Common myeloid progenitor, CD34-positive (primary cell): ENCODE measurements around the gene CROCC.
A peak's percentile ranks its signal among the peaks of the same experiment; 100 is the strongest.

Experiments used
- CTCF ChIA-PET: fragments of 350-600 bp; sonication (Branson Sonifier 250); formaldehyde crosslinking; loops from one replicate; lab custom pipeline; 2021; ENCODE audit warnings: antibody characterized with exemption; lab: Charles Lee
- POLR2A ChIA-PET: fragments of 350-600 bp; sonication (Branson Sonifier 250); formaldehyde crosslinking; loops from one replicate; lab custom pipeline; 2021; ENCODE audit warnings: antibody characterized with exemption; lab: Charles Lee
- DNase-seq, 3 donors: peaks; one replicate each; pipeline versions ENCODE4 v3.0.0 to v3.0.0-alpha.2; 2013
- H3K27ac ChIP-seq, 2 experiments: 1 replicate in 1 of 2; 2 replicates in 1 of 2; pipeline ENCODE4 v1.7.0; 2013; ENCODE audit warnings: inconsistent platforms in 2 of 2, low read length in 2 of 2, mild to moderate bottlenecking in 2 of 2, low read depth in 1 of 2, moderate library complexity in 1 of 2; ENCODE audit not compliant: severe bottlenecking in 2 of 2, insufficient read depth in 1 of 2, poor library complexity in 1 of 2
- H3K27me3 ChIP-seq, 5 experiments: replicated peaks in 2 of 5; 1 replicate in 3 of 5; 2 replicates in 2 of 5; pipeline versions ENCODE4 v1.6.1 to v1.7.0; 2013; ENCODE audit warnings: low read length in 4 of 5, mild to moderate bottlenecking in 2 of 5, moderate library complexity in 2 of 5, inconsistent platforms in 1 of 5; ENCODE audit not compliant: insufficient read depth in 5 of 5, control insufficient read depth in 4 of 5
- H3K36me3 ChIP-seq, 4 experiments: 1 replicate in 2 of 4; 2 replicates in 2 of 4; pipeline versions ENCODE4 v1.6.1 to v1.7.0; 2013; ENCODE audit warnings: low read length in 3 of 4, control low read depth in 1 of 4, mild to moderate bottlenecking in 1 of 4; ENCODE audit not compliant: control insufficient read depth in 4 of 4, insufficient read depth in 4 of 4
- H3K4me1 ChIP-seq, 4 experiments: 1 replicate in 3 of 4; 2 replicates in 1 of 4; pipeline versions ENCODE4 v1.6.1 to v1.7.1; 2013; ENCODE audit warnings: low read length in 3 of 4, mild to moderate bottlenecking in 3 of 4, control low read depth in 1 of 4, inconsistent platforms in 1 of 4, moderate library complexity in 1 of 4; ENCODE audit not compliant: control insufficient read depth in 4 of 4, insufficient read depth in 4 of 4; ENCODE audit errors: control extremely low read depth in 1 of 4
- H3K4me3 ChIP-seq, 7 experiments: 1 replicate in 4 of 7; 2 replicates in 3 of 7; pipeline versions ENCODE4 v1.5.1 to v1.7.0; 2013; ENCODE audit warnings: mild to moderate bottlenecking in 7 of 7, low read length in 6 of 7, moderate library complexity in 6 of 7, inconsistent platforms in 2 of 7, low read depth in 2 of 7, control low read depth in 1 of 7; ENCODE audit not compliant: insufficient read depth in 4 of 7, control insufficient read depth in 1 of 7; ENCODE audit errors: extremely low read depth in 1 of 7
- H3K9me3 ChIP-seq, 5 experiments: 1 replicate in 4 of 5; 2 replicates in 1 of 5; pipeline versions ENCODE4 v1.6.1 to v1.7.1; 2013; ENCODE audit warnings: low read length in 4 of 5, mild to moderate bottlenecking in 2 of 5, inconsistent platforms in 1 of 5, low read depth in 1 of 5, moderate library complexity in 1 of 5; ENCODE audit not compliant: control insufficient read depth in 4 of 5, insufficient read depth in 2 of 5; ENCODE audit errors: control extremely low read depth in 1 of 5
- WGBS: methylation state at CpG from one replicate; pipeline ENCODE4 v1.1.5; 2013; ENCODE audit not compliant: insufficient coverage; 5-methylcytosine and 5-hydroxymethylcytosine counted together

CROCC gene

DNA sequence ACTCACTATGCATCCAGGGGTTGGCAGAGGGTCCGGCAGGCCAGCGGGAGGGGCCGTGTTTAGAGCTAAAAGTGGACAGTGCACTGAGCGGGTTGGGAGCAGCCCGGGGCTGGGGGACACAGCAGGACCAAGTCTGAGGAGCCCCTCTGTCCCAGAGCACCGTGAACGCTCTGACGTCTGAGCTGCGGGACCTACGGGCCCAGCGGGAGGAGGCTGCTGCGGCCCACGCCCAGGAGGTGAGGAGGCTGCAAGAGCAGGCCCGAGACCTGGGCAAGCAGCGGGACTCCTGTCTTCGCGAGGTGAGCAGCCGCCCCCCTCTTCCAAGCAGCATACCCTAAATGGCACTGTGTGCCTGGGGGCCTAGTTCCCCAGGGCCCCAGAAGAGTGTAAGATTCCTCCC, 32.8 kb downstream of the CROCC start:
- POLR2A ChIA-PET, result no interaction called here

DNA sequence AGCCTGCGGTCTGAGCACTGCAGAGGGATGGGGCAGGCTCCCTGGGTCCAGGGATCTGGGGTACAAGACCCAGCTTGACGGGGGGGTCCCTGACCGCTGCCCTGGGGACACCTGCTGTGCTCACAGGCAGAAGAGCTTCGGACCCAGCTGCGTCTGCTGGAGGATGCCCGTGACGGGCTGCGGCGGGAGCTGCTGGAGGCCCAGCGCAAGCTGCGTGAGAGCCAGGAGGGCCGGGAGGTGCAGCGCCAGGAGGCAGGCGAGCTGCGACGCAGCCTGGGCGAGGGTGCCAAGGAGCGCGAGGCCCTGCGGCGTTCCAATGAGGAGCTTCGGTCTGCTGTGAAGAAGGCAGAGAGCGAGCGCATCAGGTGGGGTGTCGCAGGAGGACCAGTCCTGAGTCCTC, 33.5 kb downstream of the CROCC start:
- Histone ChIP-seq H3K27ac (no peak overlapping the region), H3K27me3 (no peaks in the 10 kb centered on the region), H3K36me3 (peaks cover 0 to 8% (median 2%) of the 10 kb centered on the region in 4 experiments), H3K4me3 (no peak overlapping the region), H3K9me3 (no peaks in the 10 kb centered on the region), H3K4me1 (peaks cover 0 to 23% (median 13%) of the 10 kb centered on the region in 4 experiments)
- 97% methylated on average over 24 of the region's 25 CpGs for WGBS
- ChIA-PET CTCF (interaction anchor here (1.0 to 14.8 kb wide), 3 partner anchors 27 to 90 kb away, joined by 3 to 167 read pairs (median 4); no protein-coding TSS in a partner anchor), POLR2A (interaction anchor here (0.9 kb wide), 1 partner anchor 74 kb away, joined by 4 read pairs; no protein-coding TSS in a partner anchor)
- no peak for DNase-seq

More for the DNA sequence above, 32.8 kb downstream of the CROCC start:
- no peaks in the 10 kb centered on the region for H3K9me3 ChIP-seq
- WGBS, result 93% methylated on average over 18 of the region's 18 CpGs
- no peak overlapping the region for H3K27ac ChIP-seq
- no peak for DNase-seq
- H3K4me3 ChIP-seq, result no peak overlapping the region
- CTCF ChIA-PET, result interaction anchor here (6.0 to 14.8 kb wide), 2 partner anchors 9 to 91 kb away, joined by 24 to 167 read pairs; no protein-coding TSS in a partner anchor
- peaks cover 0 to 8% (median 2%) of the 10 kb centered on the region in 4 experiments for H3K36me3 ChIP-seq
- H3K27me3 ChIP-seq, result no peaks in the 10 kb centered on the region
- H3K4me1 ChIP-seq, result peaks cover 0 to 19% (median 10%) of the 10 kb centered on the region in 4 experiments

DNA sequence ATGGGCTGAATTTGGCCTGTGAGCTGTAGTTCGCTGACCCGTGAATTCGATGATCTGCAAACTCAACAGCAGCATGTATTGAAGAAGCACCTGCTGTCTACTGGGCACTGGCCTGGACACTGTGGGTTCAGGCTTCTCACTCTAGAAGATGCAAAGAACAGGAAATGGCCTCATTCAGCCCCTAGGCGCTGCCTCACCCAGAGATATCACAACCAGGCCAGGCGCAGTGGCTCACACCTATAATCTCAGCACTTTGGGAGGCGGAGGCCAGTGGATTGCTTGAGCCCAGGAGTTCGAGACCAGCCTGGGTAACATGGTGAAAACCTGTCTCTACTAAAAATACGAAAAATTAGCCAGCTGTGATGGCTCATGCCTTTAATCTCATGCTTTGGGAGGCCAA, 35.0 kb downstream of the CROCC start:
- 96% methylated on average over 8 of the region's 8 CpGs for WGBS
- Histone ChIP-seq H3K27me3 (no peaks in the 10 kb centered on the region), H3K4me3 (no peak overlapping the region), H3K4me1 (peaks cover 0 to 36% (median 20%) of the 10 kb centered on the region in 4 experiments), H3K9me3 (no peaks in the 10 kb centered on the region), H3K27ac (no peak overlapping the region), H3K36me3 (peaks cover 0 to 8% (median 2%) of the 10 kb centered on the region in 4 experiments)
- no peak for DNase-seq
- CTCF ChIA-PET, result interaction anchor here (0.5 to 14.8 kb wide), 4 partner anchors 62 to 94 kb away, joined by 3 to 167 read pairs (median 3); no protein-coding TSS in a partner anchor
- POLR2A ChIA-PET, result no interaction called here

DNA sequence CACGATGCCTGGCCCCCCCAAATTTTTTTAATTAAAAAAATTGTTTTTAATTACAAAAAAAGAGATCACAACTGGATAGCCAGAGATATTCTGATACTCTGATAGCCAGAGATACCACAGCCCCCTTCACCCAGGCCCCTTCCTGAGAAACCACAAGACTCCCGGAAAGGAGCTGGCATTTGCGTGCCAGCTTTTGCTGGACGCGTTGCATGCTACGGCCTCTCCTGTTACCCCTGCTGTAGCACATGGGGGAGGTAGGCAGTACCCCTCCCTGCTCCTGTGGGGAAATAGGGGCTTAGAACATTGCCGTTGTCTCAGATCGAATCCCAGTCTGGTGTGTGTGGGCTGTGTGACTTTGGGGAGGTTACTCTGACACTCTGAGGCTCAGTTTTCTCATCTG, 36.0 kb downstream of the CROCC start:
- Histone ChIP-seq H3K9me3 (no peaks in the 10 kb centered on the region), H3K4me3 (peak overlapping the region in 1 of 7 experiments; percentile 19), H3K27me3 (no peaks in the 10 kb centered on the region), H3K27ac (no peak overlapping the region), H3K36me3 (peaks cover 0 to 8% (median 2%) of the 10 kb centered on the region in 4 experiments), H3K4me1 (peaks cover 0 to 36% (median 20%) of the 10 kb centered on the region in 4 experiments)
- DNase-seq, result peak; percentile 40 to 65 (median 64)
- ChIA-PET CTCF (interaction anchor here (1.4 to 14.8 kb wide), 3 partner anchors 10 to 88 kb away, joined by 3 to 167 read pairs (median 9); no protein-coding TSS in a partner anchor), POLR2A (interaction anchor here (0.6 to 0.7 kb wide), 2 partner anchors 11 to 285 kb away, joined by 3 to 4 read pairs; no protein-coding TSS in a partner anchor)
- 14% methylated on average over 5 of the region's 8 CpGs for WGBS

- no peaks in the 10 kb centered on the region for H3K27me3 ChIP-seq
- 88% methylated on average over 9 of the region's 12 CpGs for WGBS
- peaks cover 0 to 36% (median 20%) of the 10 kb centered on the region in 4 experiments for H3K4me1 ChIP-seq
- DNase-seq, result no peak
- POLR2A ChIA-PET, result no interaction called here
- H3K27ac ChIP-seq, result no peak overlapping the region
- H3K9me3 ChIP-seq, result no peaks in the 10 kb centered on the region
- H3K36me3 ChIP-seq, result peaks cover 0 to 8% (median 2%) of the 10 kb centered on the region in 4 experiments
- H3K4me3 ChIP-seq, result no peak overlapping the region
- CTCF ChIA-PET, result interaction anchor here (1.4 to 14.8 kb wide), 3 partner anchors 9 to 87 kb away, joined by 3 to 167 read pairs (median 9); no protein-coding TSS in a partner anchor
Observed at GRCh38 chr1:16958475-16958874, 36.7 kb downstream of the CROCC start.

- POLR2A ChIA-PET, result no interaction called here
- 14% methylated on average over 33 of the region's 57 CpGs for WGBS
- H3K27ac ChIP-seq, result peak overlapping the region in 1 of 2 experiments; percentile 25
Observed at GRCh38 chr1:16960560-16961296, 39.0 kb downstream of the CROCC start.

More at GRCh38 chr1:16960560-16961296, 39.0 kb downstream of the CROCC start:
- DNase-seq, result peak; percentile 68 to 80 (median 78)
- Histone ChIP-seq H3K4me3 (peak overlapping the region; percentile 35 to 77 (median 48)), H3K4me1 (peaks cover 0 to 36% (median 20%) of the 10 kb centered on the region in 4 experiments), H3K9me3 (no peaks in the 10 kb centered on the region), H3K27me3 (no peaks in the 10 kb centered on the region), H3K36me3 (peaks cover 0 to 7% (median under 1%) of the 10 kb centered on the region in 4 experiments)
- CTCF ChIA-PET, result interaction anchor here (0.7 to 14.8 kb wide), 22 partner anchors 10 to 410 kb away, joined by 3 to 167 read pairs (median 4); no protein-coding TSS in a partner anchor
